22Rv1 (cell line): ENCODE data around the gene MAN1A1.
A peak's percentile ranks its signal among the peaks of the same experiment; 100 is the strongest.

Source experiments
- CTCF ChIP-seq: fragments of 450-650 bp; IDR thresholded peaks from 2 replicates; pipeline ENCODE4 v1.5.1; 2017; ENCODE audit warnings: mild to moderate bottlenecking
- ZFX ChIP-seq: fragments of 450-650 bp; IDR thresholded peaks from 2 replicates; pipeline ENCODE4 v1.6.1; 2017; ENCODE audit warnings: antibody characterized with exemption, borderline replicate concordance

- peak; percentile 28 for TF ChIP-seq CTCF
- no peak for TF ChIP-seq ZFX
Observed at GRCh38 chr6:119349361-119350201, at the start of gene MAN1A1.
